ENCODE results near the gene SH3YL1.

DNA sequence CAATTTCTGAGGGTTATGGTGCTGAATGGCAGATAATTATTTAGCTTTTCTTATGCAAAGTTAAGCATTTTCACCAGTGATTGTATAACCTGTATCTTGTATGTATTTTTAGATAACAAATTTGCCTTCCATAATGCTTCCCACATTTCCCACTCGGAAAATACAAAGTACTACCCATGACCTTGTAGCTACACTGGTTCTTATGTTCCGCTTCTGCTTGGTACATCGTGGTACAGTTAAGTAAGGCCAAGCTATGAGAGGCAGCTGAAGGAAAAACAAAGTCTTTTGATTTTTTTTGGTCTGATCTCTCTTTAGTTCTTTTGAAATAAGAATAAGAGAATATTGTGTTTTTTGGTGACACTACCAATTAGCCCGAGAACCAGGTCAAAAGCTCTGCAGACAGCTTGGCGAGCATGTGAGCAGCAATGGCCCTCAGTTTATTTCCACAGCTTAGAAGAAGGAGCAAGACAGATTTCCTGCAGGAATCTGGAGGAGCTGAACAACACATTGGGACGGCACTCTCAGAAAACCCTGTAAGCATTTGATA lies 26.8 kb downstream of the SH3YL1 start:
- TF ChIP-seq, protein P1, sequence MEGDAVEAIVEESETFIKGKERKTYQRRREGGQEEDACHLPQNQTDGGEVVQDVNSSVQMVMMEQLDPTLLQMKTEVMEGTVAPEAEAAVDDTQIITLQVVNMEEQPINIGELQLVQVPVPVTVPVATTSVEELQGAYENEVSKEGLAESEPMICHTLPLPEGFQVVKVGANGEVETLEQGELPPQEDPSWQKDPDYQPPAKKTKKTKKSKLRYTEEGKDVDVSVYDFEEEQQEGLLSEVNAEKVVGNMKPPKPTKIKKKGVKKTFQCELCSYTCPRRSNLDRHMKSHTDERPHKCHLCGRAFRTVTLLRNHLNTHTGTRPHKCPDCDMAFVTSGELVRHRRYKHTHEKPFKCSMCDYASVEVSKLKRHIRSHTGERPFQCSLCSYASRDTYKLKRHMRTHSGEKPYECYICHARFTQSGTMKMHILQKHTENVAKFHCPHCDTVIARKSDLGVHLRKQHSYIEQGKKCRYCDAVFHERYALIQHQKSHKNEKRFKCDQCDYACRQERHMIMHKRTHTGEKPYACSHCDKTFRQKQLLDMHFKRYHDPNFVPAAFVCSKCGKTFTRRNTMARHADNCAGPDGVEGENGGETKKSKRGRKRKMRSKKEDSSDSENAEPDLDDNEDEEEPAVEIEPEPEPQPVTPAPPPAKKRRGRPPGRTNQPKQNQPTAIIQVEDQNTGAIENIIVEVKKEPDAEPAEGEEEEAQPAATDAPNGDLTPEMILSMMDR (conservative IDR thresholded peaks at IDR 0.05; ENCODE audit: low read depth, low read length): no peak
- no peak for TF ChIP-seq EZH2 (IDR thresholded peaks at IDR 0.05; ENCODE audit: borderline replicate concordance, low read depth, low read length, poor library complexity, severe bottlenecking)

Data from A673 (cell line).